ENCODE data around the gene NHEJ1.

The NHEJ1 gene

GRCh38 chr2:219056176-219056895 is 104.3 kb downstream of the NHEJ1 start:
- no peak for DNase-seq

DNA sequence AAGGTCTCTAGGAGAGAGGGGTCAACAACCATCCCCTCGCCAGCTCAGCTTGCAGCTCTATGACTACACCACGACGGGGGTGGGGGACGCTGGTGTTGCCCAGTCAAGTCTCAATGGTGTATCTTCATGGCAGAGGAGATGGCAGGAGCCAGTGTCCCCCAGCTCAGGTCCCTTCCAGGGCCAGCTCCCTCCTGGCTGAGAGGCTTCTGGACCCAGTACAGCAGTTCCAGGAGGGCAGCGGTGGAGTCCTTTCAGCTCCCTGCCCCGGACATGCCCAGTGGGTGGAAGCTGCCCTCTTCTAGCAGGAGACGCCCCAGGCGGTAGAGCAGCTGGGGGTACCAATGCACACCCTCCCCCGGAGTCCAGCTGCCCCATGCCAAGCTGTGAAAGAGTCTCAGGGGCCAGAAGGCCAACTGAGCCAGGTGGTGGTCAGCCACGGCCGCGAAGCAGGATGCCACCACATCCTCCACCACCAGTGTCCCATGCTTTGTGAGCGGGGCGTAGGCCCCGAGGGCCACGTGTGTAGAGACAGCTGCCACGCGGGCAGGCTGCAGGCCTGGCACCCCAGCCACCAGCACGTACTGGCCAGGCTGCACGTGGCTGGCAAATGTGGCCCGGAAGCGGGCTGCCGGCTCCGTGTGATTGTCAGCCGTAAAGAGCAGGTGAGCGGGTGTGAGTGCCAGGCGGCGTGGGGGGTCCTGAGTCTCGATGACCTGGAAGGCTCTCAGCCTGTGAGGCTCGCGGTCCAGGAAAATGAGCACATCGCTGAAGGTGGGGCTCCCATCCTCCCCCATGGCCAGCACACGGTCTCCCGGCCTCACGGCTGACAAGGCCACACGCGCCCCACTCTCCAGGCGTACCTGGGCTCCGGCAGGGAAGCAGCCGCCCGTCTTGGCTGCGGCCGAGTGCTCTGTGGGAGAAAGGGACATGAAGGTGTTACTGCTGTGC is 105.4 kb downstream of the NHEJ1 start:
- no peak for DNase-seq

DNA sequence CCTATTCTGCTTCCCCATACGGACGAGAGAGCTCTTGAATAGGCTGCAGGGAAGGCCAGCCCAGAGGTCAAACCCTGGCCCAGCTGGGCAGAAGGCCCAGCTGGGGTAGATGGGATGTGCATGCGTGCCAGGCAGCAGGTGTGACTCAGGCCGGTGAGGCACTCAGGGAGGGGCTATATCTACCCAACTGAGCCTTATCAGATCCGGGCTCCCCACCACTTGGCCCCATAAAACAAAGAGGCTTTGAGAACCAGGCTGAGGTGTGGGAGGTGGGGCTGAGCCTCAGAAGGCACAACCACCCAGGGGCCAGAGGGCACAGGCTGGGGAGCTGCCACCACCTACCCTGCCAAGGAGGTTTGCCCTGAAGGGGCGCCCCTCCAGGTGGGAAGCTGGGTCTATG is 111.3 kb downstream of the NHEJ1 start:
- DNase-seq: no peak

GRCh38 chr2:219045937-219046550 is 114.6 kb downstream of the NHEJ1 start:
- DNase-seq: no peak

DNA sequence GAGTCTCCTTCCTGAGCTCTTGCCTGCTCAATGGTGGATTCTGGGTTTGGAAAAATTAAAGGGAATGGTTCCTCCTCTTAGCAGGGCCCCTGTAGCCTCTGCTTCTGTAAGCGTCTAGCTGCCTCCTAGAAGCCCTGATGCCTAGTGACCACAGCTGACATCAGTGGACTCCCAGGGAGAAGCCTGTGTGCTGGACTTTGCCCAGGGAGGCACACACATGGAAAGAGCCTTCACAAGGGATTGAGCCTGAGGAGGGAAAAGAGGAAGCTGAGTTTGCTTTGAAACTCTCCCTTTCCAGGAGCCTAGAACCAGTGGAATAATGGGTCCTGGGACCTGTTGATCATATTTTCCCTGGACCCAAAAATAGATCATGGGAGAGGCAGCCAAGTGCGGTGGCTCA is 117.9 kb downstream of the NHEJ1 start:
- no peak for DNase-seq

- no peak for DNase-seq
These were observed 118.5 kb downstream of the NHEJ1 start for GRCh38 chr2:219042157-219042556.

- no peak for DNase-seq
These were observed 119.4 kb downstream of the NHEJ1 start, which contains the start of gene CFAP65 for GRCh38 chr2:219041252-219041651. Gene CFAP65 (minus strand): TSS chr2:219041516. CDS start chr2:219039048, 2,468 bp downstream.

DNA sequence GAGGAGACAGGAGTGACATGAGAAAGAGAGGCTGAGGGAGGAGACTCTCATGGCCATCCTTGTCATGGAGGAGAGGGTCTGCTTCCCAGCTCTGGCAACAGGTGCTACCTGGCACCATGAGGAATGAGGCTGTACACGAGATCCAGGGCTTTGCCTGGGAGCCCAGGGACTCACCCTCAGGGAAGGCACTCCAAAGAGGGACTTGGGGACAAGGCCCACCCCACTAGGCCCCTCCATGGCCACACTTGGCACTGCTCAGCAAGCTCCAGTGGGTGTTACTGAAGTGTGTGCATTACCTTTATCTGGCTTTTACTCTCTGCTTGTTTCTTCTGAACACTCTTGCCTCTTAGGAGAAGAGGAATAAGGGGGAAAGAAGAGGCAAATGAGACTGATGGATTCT is 122.0 kb downstream of the NHEJ1 start:
- DNase-seq: no peak

- DNase-seq: no peak
These were observed 122.7 kb downstream of the NHEJ1 start for GRCh38 chr2:219037783-219038499.

DNA sequence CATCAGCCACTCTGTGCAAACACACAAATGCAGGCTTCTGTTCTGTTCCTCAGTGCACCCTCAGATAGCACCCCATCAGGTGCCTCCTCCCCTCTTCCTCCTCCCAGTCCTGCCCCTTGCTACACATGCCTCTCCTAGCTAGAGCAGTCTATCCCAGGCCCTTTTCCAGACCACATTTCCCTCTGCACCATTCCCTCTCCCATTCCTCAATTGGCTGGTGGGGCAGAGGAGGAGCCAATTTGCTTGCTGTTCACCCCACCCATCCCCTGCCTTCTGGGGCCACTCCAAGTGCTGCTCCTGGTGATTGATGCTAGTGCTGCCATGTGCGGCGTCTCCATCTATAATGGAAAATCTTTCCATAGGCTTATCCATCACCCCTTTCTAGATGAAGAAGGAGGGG is 124.7 kb downstream of the NHEJ1 start:
- DNase-seq: no peak

DNA sequence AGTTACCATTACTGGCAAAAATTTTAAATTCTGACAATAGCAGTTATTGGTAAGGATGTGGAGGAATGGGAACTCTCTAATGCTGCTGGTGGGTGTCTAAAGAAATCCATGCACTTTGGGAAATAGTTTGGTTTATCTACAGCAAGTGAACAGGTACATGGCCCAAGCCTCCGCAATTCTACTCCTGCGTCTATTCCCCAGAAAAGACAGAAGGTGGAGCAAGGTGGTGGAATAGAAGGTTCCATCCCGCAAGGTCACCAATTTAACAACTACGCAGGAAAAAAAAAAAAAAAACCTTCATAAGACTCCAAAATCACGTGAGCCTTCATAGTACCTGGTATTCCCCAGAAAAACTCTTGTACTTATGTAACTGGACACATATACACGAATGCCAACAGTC is 125.8 kb downstream of the NHEJ1 start:
- no peak for DNase-seq

GRCh38 chr2:219032051-219032745 is 128.4 kb downstream of the NHEJ1 start:
- no peak for DNase-seq

GRCh38 chr2:219031005-219031738 is 129.4 kb downstream of the NHEJ1 start:
- DNase-seq: no peak

- no peak for DNase-seq
These were observed 130.3 kb downstream of the NHEJ1 start for GRCh38 chr2:219030177-219030940.

DNA sequence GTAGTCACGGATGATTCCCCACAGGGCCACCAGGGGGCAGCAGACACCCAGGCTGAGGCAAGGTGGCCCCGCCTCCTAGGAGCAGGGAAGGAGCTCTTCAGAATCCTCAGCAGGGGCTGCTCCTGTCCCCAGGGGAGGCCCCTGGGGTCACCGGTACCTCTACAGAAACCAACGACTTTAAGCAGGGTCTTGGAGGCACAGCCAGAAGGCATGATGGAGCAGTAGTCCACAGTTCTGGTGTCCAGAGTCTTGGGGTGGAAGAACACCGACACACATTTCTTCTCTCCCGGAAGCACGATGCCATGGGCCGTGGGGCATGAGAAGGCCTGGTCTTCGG is 130.8 kb downstream of the NHEJ1 start:
- no peak for DNase-seq

DNA sequence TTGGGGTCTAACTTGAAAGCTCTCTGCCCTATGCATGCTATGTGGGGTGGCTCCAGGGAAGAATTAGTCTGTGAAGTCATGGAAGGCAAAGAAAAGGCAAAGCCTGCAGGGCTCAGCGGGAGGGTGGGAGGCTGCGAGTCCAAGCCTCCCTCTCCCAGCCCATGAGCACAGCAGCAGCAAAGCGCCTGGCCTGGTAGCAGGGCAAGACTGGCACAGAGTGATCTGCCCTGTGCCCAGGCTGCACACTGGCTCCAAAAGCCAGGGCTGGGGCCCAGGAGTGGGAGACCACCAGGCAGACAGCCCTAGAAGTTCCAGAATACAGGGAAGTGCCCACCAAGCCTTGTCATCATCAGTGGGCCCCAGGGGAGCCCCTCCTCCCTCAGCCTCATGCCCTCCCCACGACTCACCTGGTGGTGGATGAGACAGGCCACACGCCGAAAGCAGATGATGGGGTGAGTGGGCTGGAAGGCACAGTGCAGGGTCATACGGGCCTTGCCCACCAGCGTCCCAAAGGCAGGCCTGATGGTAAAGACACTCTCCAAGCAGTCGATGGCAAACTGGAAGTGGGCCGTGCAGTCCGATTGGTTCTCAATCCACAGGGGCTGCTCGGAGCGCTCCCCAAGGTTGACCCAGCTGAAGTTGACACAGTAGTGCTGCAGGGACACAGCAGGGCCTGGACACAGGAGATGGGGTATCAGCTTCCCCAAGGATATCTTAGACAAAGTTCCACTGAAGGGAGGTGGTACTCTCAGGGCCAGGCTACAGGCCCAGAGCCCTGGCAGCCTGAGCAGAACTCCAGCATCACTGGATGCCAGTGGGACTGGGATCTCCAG is 131.4 kb downstream of the NHEJ1 start:
- DNase-seq: no peak

GRCh38 chr2:219028141-219028540 is 132.5 kb downstream of the NHEJ1 start:
- no peak for DNase-seq

DNA sequence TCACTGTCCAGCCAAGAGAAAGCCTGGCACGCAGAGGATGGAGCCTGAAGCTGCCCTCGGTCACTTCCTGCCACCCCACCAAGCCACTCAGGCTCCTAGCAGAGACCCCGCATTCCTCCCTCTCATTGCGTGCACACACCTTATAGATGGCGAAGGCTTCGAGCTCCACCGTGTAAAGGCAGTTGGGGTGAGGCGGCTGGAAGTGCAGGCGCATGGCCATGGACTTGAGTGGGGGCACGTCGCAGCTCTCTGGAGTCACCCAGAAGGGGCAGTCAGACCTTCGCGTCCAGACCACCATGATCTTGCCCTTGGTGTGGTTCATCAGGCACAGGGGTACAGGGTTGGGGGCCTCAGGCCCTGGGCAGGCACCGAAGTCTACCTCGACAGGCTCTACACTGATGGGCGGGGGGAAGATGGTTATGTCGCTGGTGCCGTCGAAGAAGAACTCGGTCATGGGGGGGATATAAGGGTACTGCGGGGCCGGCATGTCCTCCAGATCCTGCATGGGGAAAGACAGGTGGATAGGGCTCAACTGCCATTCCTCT is 133.0 kb downstream of the NHEJ1 start:
- no peak for DNase-seq

DNA sequence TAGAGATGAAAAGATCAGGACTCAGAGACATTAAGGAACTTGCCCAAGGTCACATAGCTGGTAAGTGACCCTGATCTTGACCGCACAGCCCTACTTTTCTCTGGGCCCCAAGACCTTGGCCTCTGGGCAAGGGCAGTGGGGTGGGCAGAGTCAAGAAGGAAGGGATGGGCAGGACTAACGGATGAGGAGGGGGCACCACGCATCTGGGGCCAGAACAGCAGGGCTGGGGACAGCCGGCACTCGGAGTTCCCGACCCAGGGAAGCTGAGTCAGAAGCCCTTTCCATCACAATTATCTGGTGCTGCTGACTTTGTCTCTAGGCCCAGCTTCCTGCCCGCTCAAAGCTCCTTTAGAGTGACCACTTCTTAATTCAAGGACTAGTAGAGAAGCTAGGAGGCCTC is 133.7 kb downstream of the NHEJ1 start:
- DNase-seq: no peak

Measured in DMS 273 treated with DMSO at 0.1 percent for 48 hours (cell line).